Measurements from ENCODE around the gene TUB. TPM values are rescaled to one million over a fixed set of nuclear protein-coding genes. Genes with fewer than 3 reads are reported as not detected.
A peak's percentile ranks its signal among the peaks of the same experiment; 100 is the strongest.

The TUB gene
- total RNA-seq, 2 donors from 2014 or later, result 7.0 to 12.5 TPM

DNA sequence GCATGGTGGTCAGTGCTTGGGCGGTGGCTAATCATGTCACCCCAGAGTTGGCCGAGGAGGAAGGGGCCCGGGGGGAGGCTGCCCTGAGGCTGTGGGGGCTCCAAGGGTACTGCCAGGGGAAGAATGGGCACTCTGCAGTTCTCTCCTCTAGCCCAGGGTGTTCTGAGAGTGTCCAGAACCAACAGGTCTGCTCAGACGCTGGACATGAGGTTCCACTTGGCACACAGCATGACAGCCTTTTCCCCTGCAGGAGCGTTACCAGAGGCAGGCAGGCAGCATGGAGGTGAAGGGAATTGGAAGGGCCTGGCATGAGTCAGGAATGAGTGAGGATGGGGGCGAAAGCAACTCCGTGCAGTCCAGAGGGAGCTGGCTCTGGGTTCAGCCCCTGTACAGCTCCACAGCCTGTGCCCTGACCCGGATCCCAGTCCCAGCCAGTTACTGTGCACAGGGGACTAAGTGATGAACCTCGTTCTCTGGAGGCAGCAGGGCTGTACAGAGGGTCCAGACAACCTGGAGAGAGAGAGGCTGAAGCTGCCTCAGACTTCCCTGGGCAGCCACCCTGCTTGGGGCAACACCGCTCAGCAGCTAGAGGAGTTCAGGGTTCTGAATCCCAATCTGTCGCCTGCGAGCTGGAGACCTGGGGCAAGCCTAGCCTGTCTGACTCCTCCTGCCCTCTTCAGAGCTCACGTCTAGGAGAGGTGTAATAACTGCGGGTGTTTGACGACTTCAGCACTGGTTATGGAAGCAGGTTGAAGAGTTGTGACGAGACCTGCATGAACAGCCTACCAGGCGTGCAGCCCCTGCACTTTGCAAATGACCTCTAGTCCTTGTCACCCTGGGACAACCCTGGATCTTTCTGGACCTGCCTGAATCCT, 14.7 kb upstream of the TUB start:
- intact Hi-C loops (cut with DNase I), result no loop called here
- DNase-seq (ENCODE audit: low spot score), result no peak

GRCh38 chr11:8066911-8067455, 14.0 kb upstream of the TUB start:
- intact Hi-C loops (cut with DNase I), result no loop called here
- DNase-seq (ENCODE audit: low spot score), result no peak

GRCh38 chr11:8067567-8067928, 13.5 kb upstream of the TUB start:
- intact Hi-C loops (cut with DNase I), result no loop called here
- no peak for DNase-seq (ENCODE audit: low spot score)

GRCh38 chr11:8067929-8068575, 13.0 kb upstream of the TUB start:
- intact Hi-C loops (cut with DNase I), result no loop called here
- no peak for DNase-seq (ENCODE audit: low spot score)

- no peak for DNase-seq (ENCODE audit: low spot score)
- intact Hi-C loops (cut with DNase I), result no loop called here
Observed at GRCh38 chr11:8068605-8069221, 12.3 kb upstream of the TUB start.

- intact Hi-C loops (cut with DNase I), result no loop called here
- DNase-seq (ENCODE audit: low spot score), result no peak
Observed at GRCh38 chr11:8069771-8070170, 11.2 kb upstream of the TUB start.

DNA sequence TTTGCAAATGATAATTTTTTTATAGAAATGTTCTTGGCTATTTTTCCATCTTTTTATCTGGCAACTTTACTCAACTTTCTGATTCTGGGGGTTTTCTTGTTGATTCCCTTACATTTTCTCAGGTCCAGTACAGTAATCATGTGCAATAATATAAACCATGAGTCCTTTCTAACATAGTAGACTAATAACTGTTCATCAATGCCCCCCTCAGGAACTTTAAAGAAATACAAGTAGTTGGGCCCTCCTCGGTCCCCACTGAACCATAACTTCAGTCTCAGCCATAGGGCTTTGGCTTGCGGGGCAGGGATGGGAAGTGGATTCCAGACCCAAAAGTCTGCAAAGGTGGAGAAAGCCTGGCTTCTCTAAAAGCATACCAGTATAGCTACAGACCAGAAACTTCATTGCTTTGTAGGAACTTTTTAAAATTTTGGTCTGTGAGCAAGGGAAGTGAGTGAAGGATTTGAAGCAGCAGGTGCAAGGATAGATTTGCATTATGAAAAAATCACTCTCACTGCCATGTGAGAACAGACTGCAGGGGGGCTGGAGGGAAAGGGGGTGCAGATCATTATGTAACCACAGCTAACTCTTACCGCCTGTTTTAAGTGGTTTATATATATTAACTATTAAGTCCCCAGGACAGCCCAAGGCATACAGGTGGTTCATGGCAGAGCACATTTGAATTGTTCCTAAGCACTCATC, 10.4 kb upstream of the TUB start:
- intact Hi-C loops (cut with DNase I), result no loop called here
- no peak for DNase-seq (ENCODE audit: low spot score)

- DNase-seq (ENCODE audit: low spot score), result peak; percentile 62
- intact Hi-C loops (cut with DNase I), result no loop called here
Observed at GRCh38 chr11:8071616-8072581, 9.1 kb upstream of the TUB start.

GRCh38 chr11:8075119-8075726, 5.8 kb upstream of the TUB start:
- no peak for DNase-seq (ENCODE audit: low spot score)
- intact Hi-C loops (cut with DNase I), result no loop called here

DNA sequence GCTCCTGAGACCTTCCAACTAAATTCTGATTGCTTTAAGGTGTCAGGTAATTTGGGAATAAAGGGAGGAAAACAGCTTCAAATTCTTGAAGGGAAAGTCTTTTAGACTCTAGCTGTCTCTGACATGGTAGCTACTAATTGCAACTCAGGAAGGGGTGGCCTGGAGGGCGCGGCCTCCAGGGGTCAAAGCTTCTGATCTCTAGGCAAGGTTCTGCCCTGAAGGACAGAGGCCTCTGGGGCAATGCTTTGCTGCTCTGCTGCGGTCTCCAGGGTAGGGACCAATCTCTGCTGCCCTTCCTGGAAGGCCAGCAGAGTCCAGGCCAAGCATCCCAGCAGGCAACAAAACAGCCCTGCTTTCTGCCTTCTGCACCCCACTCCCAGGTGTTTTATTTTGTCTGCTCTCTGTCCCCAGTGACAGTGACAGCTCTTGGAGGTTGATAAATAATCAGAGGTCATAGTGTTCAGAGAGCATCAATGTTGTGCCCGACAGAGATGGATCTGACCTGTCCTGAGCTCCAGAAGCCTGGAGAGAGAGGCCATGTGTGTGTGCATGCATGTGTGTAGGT, 1.8 kb upstream of the TUB start:
- no peak for DNase-seq (ENCODE audit: low spot score)
- intact Hi-C loops (cut with DNase I), result no loop called here

DNA sequence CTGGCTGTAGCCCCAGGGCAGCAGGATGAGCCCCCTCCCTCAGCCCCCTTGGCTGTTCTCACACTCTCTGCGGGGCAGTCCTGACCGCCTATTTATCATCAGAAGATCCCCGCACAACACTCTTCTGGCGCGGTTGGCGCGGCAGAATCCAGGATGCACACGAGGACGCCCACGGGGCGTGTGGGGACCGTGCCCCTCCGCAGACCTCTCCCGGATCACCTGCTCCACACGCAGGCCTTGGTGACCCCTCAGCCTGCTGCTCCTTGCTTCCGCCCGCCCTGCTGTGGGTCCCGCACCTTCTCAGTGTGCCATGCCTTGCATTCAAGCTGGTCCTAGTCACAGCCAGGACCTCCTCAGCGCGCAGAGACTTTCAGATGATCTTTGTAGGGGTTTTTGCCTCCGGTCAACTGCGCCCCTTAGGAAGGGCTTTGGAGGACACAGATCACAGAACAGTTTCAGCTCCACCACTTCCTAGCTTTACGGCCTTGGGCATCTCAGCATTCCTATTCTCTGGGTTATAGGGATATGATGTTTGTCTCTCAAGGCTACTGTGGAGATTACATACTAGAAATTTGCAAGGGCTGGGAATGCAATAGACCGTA, 841 bp upstream of the TUB start:
- DNase-seq (ENCODE audit: low spot score), result peak; percentile 83
- intact Hi-C loops (cut with DNase I), result no loop called here

DNA sequence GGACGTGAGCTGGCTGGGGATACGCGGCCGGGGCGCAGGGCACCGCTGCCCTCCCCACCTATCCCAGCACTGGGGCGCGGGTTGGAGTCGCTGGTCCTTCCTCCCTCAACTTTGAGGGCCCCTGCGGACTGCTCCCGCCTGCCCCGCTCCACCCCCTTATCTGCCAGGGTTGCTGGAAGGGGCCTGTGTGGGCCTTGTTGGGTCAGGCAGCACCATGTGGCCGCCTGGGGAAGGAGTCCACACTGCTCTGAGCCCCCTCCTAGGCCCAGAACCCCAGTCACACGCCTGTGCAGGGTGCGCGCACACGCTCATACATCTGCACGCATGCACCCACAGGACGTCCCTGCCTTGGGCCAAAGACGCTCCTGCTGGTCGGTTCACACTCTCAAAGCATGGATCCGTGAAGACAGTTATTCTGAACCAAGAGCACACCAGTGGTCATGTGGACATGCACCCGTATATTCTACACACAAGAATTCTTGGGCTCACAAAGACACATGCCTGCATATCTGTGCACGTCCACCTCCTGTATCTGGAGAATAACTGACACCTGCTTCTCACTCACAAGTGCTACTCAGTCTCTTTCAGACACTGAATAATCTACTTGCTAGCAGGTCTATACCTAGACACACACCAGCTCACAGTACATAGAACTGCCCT, 710 bp downstream of the TUB start:
- intact Hi-C loops (cut with DNase I), result no loop called here

GRCh38 chr11:8082391-8083087, 1.5 kb downstream of the TUB start:
- intact Hi-C loops (cut with DNase I), result no loop called here
- no peak for DNase-seq (ENCODE audit: low spot score)

More for the DNA sequence above, 710 bp downstream of the TUB start:
- no peak for DNase-seq (ENCODE audit: low spot score)

GRCh38 chr11:8083088-8083395, 2.0 kb downstream of the TUB start:
- no peak for DNase-seq (ENCODE audit: low spot score)
- intact Hi-C loops (cut with DNase I), result no loop called here

- no peak for DNase-seq (ENCODE audit: low spot score)
- intact Hi-C loops (cut with DNase I), result no loop called here
Observed at GRCh38 chr11:8083871-8084281, 2.9 kb downstream of the TUB start.

- intact Hi-C loops (cut with DNase I), result no loop called here
Observed at GRCh38 chr11:8084352-8084751, 3.3 kb downstream of the TUB start.

More at GRCh38 chr11:8084352-8084751, 3.3 kb downstream of the TUB start:
- no peak for DNase-seq (ENCODE audit: low spot score)
